Activated CD8-positive, alpha-beta memory T cell treated with anti-CD3 and anti-CD28 coated beads for 48 hours (primary cell): ENCODE measurements around the gene HEMK1.

ENCODE experiments used
- DNase-seq, 3 experiments: peaks; one replicate each; pipeline ENCODE4 v3.0.0-alpha.2; 2020; ENCODE audit warnings: low read depth in 2 of 3, low spot score in 2 of 3

The HEMK1 gene

GRCh38 chr3:50633230-50633790 is 64.0 kb downstream of the HEMK1 start:
- DNase-seq = no peak

DNA sequence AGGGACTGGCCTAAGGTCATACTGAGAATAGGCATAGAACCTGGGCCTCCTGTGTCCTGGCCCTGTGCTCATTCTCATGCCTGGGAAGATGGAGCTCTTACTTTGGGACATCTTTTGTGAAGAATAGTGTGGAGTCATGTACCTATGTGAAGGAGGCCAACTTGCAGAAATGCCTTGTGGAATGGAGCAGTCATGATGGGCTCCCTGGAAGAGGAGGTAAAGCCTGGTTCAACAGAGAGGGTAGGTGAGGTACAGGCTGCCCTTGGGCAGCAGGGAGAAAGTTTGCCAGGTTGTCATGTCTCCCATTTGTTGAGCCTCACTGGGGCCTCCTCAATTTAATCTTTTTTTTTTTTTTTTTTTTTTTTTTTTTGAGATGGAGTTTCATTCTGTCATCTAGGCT is 65.7 kb downstream of the HEMK1 start:
- no peak for DNase-seq

DNA sequence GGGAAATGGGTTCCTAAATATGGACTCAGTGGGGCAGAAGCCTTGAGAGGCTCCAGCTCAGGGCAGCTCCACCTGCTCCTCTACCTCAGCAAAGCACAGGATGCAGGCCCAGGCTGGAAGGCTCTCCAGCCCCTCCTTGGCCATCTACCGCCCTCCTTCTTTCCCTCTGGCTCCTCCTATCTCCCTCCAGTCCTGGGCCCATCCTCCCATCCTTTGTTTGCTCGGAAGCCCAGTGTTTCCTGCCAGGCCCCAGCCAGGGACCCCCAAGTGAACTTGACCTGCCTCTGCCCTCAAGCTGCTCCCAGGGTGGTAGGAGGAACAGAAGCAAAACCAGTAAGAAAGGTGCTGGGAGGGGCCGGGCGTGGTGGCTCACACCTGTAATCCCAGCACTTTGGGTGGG is 67.7 kb downstream of the HEMK1 start:
- no peak for DNase-seq

DNA sequence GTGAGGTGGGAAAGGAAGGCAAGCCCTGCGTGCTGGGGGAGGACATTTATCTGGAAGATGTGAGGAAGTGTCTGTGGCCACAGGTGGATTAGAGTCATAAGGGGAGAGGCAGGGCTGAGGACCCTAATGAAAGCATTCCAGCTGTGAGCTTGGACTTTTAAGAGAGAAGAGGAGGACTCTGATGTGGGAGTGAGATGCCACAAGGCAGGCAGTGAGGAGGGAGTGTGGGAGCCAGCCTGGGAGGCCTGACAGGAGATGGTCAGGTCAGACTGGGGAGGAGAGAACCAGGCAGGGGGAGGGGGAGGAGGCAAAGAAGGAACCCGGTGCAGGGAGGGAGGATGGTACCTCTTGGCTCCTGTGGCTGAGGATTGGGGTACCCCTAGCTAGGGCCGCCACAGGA is 68.6 kb downstream of the HEMK1 start:
- no peak for DNase-seq

DNA sequence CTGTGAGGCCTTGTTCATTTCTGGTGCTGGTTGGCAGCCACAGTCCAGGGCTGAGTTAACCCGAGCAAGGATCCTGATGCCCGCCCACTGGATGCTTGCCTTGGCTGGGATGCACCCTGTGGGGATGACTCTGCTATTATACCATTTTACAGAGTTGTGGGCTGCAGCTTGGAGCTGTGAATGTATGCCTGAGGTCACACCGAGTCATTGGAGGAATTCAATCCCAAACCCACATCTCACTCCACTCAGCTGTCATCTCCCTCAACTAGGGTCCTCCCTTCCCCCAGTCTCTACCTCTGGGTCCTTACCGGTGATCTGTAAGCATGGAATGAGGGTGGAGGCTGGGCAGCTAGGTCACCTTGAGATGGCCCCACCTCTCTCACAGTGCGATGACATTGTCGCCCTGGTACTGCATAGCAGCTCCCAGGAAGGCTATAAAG is 69.8 kb downstream of the HEMK1 start:
- DNase-seq = no peak

GRCh38 chr3:50642382-50642781 is 73.1 kb downstream of the HEMK1 start:
- no peak for DNase-seq

DNA sequence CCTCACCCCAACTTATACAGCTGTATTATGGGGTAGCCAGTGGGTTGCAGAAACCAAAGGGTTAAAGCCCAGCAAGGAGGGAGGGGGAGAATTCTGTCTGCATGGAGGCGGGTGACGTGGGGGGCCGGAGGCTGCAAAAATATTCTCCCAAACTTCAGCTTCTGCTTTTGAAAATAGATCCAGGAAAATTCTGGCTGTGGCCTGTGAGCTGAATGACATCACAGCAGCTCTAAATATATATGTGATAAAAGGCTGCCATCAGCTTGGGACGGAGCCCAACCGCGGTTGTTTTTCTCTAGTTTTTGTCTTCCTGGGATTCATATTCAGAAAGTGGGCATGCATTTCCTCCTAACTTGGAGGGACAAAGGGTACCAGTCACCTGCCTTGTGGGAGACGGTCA is 75.2 kb downstream of the HEMK1 start:
- no peak for DNase-seq

- no peak for DNase-seq
Measured at GRCh38 chr3:50645378-50645777, 76.1 kb downstream of the HEMK1 start.
